Activated CD4-positive, alpha-beta memory T cell treated with anti-CD3 and anti-CD28 coated beads, Interleukin-2, amount 10 ng/mL, durations not matched to agents 7 days and 5 days (primary cell): ENCODE data around the gene HOXA10. TPM values are rescaled to one million over a fixed set of nuclear protein-coding genes. Genes with fewer than 3 reads are reported as not detected.
A peak's percentile ranks its signal among the peaks of the same experiment; 100 is the strongest.

Experiments used
- CTCF ChIA-PET: fragments of 350-600 bp; sonication (Branson Sonifier 250); formaldehyde crosslinking; loops from one replicate; lab custom pipeline; 2021; ENCODE audit warnings: antibody characterized with exemption, inconsistent platforms; lab: Charles Lee
- POLR2A ChIA-PET: fragments of 350-600 bp; sonication (Branson Sonifier 250); formaldehyde crosslinking; loops from one replicate; lab custom pipeline; 2021; ENCODE audit warnings: antibody characterized with exemption; lab: Charles Lee
- DNase-seq: peaks from one replicate; pipeline ENCODE4 v3.0.0-alpha.2; 2020
- H3K27ac Mint-ChIP-seq: one replicate; pipeline ENCODE4 v1.8.0; 2021; ENCODE audit warnings: mild to moderate bottlenecking, mixed read lengths
- H3K27me3 Mint-ChIP-seq: one replicate; pipeline ENCODE4 v1.8.0; 2021; ENCODE audit warnings: mixed read lengths
- H3K36me3 Mint-ChIP-seq: one replicate; pipeline ENCODE4 v1.8.0; 2021; ENCODE audit warnings: low read depth, mixed read lengths
- H3K4me1 Mint-ChIP-seq: one replicate; pipeline ENCODE4 v1.8.0; 2021; ENCODE audit warnings: mixed read lengths
- H3K4me3 Mint-ChIP-seq: one replicate; pipeline ENCODE4 v1.8.0; 2021; ENCODE audit warnings: mild to moderate bottlenecking, mixed read lengths
- H3K9me3 Mint-ChIP-seq: one replicate; pipeline ENCODE4 v1.8.0; 2021; ENCODE audit warnings: mixed read lengths
- total RNA-seq, 2 experiments: library from RNA; stranded (reverse); gene quantifications; one replicate each; pipeline ENCODE4 v1.2.3, GENCODE V29; 2021

HOXA10 gene
- total RNA-seq, 2 experiments from 2014 or later: not detected

- Mint-ChIP-seq H3K27me3 (peaks cover 87% of the 10 kb centered on the region), H3K4me3 (peak overlapping the region; percentile 27), H3K9me3 (no peaks in the 10 kb centered on the region), H3K4me1 (peaks cover 22% of the 10 kb centered on the region), H3K36me3 (peaks cover 3% of the 10 kb centered on the region), H3K27ac (peak overlapping the region; percentile 48)
- no peak for DNase-seq
- ChIA-PET POLR2A (no interaction called here), CTCF (interaction anchor here (1.3 kb wide), 1 partner anchor 39 kb away, joined by 6 read pairs; no protein-coding TSS in a partner anchor)
Measured at GRCh38 chr7:27156916-27157701, 17.0 kb downstream of the HOXA10 start.

- no peaks in the 10 kb centered on the region for H3K9me3 Mint-ChIP-seq
- H3K27ac Mint-ChIP-seq: peak within 1 kb of the TSS; percentile 48
- H3K4me3 Mint-ChIP-seq: peak within 1 kb of the TSS; percentile 54
- DNase-seq: no peak
- ChIA-PET CTCF (no interaction called here), POLR2A (no interaction called here)
- H3K27me3 Mint-ChIP-seq: peaks cover 88% of the 10 kb centered on the region
- H3K4me1 Mint-ChIP-seq: peaks cover 28% of the 10 kb centered on the region
- peaks cover 6% of the 10 kb centered on the region for H3K36me3 Mint-ChIP-seq
Measured at GRCh38 chr7:27156508-27156898, 17.6 kb downstream of the HOXA10 start, which contains the start of gene HOXA7. Gene HOXA7, minus strand, starts transcription at chr7:27156675. Its CDS starts 130 bp downstream, at chr7:27156545.

- ChIA-PET POLR2A (no interaction called here), CTCF (interaction anchor here (0.9 kb wide), 1 partner anchor 40 kb away, joined by 3 read pairs; no protein-coding TSS in a partner anchor)
- no peaks in the 10 kb centered on the region for H3K9me3 Mint-ChIP-seq
- peak overlapping the region; percentile 35 for H3K27ac Mint-ChIP-seq
- H3K36me3 Mint-ChIP-seq: peaks cover 8% of the 10 kb centered on the region
- peak overlapping the region; percentile 54 for H3K4me3 Mint-ChIP-seq
- no peak for DNase-seq
- peaks cover 29% of the 10 kb centered on the region for H3K4me1 Mint-ChIP-seq
- peaks cover 90% of the 10 kb centered on the region for H3K27me3 Mint-ChIP-seq
Measured at GRCh38 chr7:27155816-27156507, 18.2 kb downstream of the HOXA10 start.

GRCh38 chr7:27154901-27155815 lies 19.0 kb downstream of the HOXA10 start:
- peaks cover 93% of the 10 kb centered on the region for H3K27me3 Mint-ChIP-seq
- no peak for DNase-seq
- POLR2A ChIA-PET: no interaction called here
- H3K36me3 Mint-ChIP-seq: peaks cover 8% of the 10 kb centered on the region
- CTCF ChIA-PET: interaction anchor here (0.9 kb wide), 1 partner anchor 41 kb away, joined by 3 read pairs; no protein-coding TSS in a partner anchor
- H3K9me3 Mint-ChIP-seq: no peaks in the 10 kb centered on the region
- H3K4me1 Mint-ChIP-seq: peaks cover 29% of the 10 kb centered on the region
- H3K27ac Mint-ChIP-seq: peak overlapping the region; percentile 7
- peak overlapping the region; percentile 54 for H3K4me3 Mint-ChIP-seq

GRCh38 chr7:27154369-27154768 lies 19.8 kb downstream of the HOXA10 start:
- H3K36me3 Mint-ChIP-seq: peaks cover 8% of the 10 kb centered on the region
- no peaks in the 10 kb centered on the region for H3K9me3 Mint-ChIP-seq
- ChIA-PET POLR2A (no interaction called here), CTCF (no interaction called here)
- H3K4me3 Mint-ChIP-seq: no peak overlapping the region
- no peak overlapping the region for H3K27ac Mint-ChIP-seq
- H3K27me3 Mint-ChIP-seq: peaks cover 92% of the 10 kb centered on the region
- H3K4me1 Mint-ChIP-seq: peaks cover 25% of the 10 kb centered on the region
- no peak for DNase-seq

DNA sequence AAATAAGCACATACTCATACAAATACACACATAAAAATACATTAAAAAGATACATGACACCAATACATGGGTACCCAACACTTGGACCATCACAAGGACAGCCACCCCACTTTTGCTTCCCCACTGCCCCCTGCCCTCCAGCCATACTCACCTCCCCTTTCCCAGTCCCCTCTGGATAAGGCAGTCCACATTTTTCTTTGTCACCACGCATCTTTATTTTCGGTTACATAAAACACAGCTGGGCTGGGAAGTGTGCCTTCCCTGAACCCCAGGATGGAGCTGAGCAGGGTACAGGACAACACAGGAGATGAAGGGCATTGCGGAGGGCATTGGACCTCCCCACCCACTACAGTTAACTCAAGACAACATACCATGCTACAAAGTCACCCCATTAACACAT lies 20.6 kb downstream of the HOXA10 start:
- no peak for DNase-seq
- H3K27me3 Mint-ChIP-seq: peaks cover 90% of the 10 kb centered on the region
- ChIA-PET CTCF (interaction anchor here (0.6 kb wide), 1 partner anchor 472 kb away, joined by 3 read pairs; no protein-coding TSS in a partner anchor), POLR2A (interaction anchor here (1.4 kb wide), 1 partner anchor 13 kb away, joined by 3 read pairs; no protein-coding TSS in a partner anchor)
- H3K27ac Mint-ChIP-seq: no peak overlapping the region
- H3K4me3 Mint-ChIP-seq: no peak overlapping the region
- H3K9me3 Mint-ChIP-seq: no peaks in the 10 kb centered on the region
- peaks cover 24% of the 10 kb centered on the region for H3K4me1 Mint-ChIP-seq
- peaks cover 8% of the 10 kb centered on the region for H3K36me3 Mint-ChIP-seq

- Mint-ChIP-seq H3K4me1 (peaks cover 26% of the 10 kb centered on the region), H3K4me3 (no peak overlapping the region), H3K9me3 (no peaks in the 10 kb centered on the region), H3K36me3 (peaks cover 8% of the 10 kb centered on the region), H3K27ac (no peak overlapping the region), H3K27me3 (peaks cover 90% of the 10 kb centered on the region)
- ChIA-PET POLR2A (interaction anchor here (0.8 to 1.4 kb wide), 2 partner anchors 13 to 62 kb away, joined by 3 read pairs; no protein-coding TSS in a partner anchor), CTCF (interaction anchor here (1.1 kb wide), 1 partner anchor 8 kb away, joined by 5 read pairs; no protein-coding TSS in a partner anchor)
- DNase-seq: no peak
Measured at GRCh38 chr7:27152816-27153442, 21.2 kb downstream of the HOXA10 start.

DNA sequence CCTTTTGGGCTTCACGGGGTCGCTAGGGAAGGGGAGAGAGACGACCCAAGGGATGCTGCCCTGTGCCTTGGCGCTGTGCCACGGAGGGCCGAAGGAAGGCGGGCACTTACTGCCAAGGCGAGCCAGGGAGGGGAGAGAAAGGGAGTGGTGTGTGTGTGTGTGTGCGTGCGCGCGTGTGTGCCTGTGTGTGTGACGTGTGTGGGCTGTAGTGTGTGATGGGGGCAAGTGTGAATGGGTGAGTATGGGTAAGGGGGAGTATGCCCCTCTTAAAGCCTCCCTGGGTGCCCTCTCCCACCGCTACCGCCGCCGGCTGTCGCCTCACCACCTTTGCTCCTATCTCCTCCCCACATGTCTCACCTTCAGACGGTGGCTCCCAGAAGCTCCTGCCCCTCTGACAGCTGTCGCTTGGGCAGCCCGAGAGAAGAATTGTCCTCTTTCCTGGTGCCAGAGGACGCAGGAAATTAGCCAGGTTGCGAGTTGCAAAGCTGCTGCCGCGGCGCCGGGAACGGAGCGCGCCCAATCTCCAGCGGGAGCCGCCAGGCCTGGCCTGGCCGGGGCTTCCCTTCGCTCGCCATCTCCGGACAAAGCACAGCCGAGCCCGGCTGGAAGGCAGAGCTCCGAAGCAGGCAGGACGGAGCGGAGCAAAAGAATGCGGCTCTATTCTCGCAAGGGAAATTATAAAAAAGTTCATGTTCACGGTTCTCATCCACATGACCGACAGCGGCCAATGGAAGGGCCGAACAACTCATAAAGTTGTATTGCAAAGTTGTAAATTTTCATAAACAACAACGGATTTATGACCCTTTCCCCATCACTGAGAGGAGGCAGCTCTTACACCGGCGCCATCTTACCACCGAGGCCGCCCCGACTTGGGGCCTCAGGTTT lies 21.9 kb downstream of the HOXA10 start, which contains the start of gene HOXA3:
HOXA3 (minus strand) TSS at position 653 of the 885 bp plus-strand sequence. CDS start 41,943 bp downstream, outside the sequence.
- Mint-ChIP-seq H3K27me3 (peaks cover 87% of the 10 kb centered on the region), H3K9me3 (no peaks in the 10 kb centered on the region), H3K36me3 (peaks cover 8% of the 10 kb centered on the region), H3K27ac (peak within 1 kb of the TSS; percentile 42), H3K4me1 (peaks cover 23% of the 10 kb centered on the region), H3K4me3 (peak within 1 kb of the TSS; percentile 38)
- no peak for DNase-seq
- POLR2A ChIA-PET: interaction anchor here (0.8 to 1.4 kb wide), 2 partner anchors 14 to 62 kb away, joined by 3 read pairs; no protein-coding TSS in a partner anchor
- CTCF ChIA-PET: interaction anchor here (1.1 kb wide), 1 partner anchor 9 kb away, joined by 5 read pairs; no protein-coding TSS in a partner anchor

- Mint-ChIP-seq H3K36me3 (peaks cover 8% of the 10 kb centered on the region), H3K9me3 (no peaks in the 10 kb centered on the region), H3K27me3 (peaks cover 89% of the 10 kb centered on the region), H3K4me3 (peak overlapping the region; percentile 38), H3K27ac (peak overlapping the region; percentile 42), H3K4me1 (peaks cover 23% of the 10 kb centered on the region)
- ChIA-PET POLR2A (interaction anchor here (1.0 to 2.0 kb wide), 2 partner anchors 10 to 32 kb away, joined by 3 to 7 read pairs; no protein-coding TSS in a partner anchor), CTCF (interaction anchor here (0.6 to 3.1 kb wide), 10 partner anchors 10 to 470 kb away, joined by 3 to 16 read pairs (median 6); no protein-coding TSS in a partner anchor)
- DNase-seq: no peak
Measured at GRCh38 chr7:27151341-27151930, 22.7 kb downstream of the HOXA10 start.

GRCh38 chr7:27150568-27151340 lies 23.4 kb downstream of the HOXA10 start:
- CTCF ChIA-PET: interaction anchor here (0.6 to 3.1 kb wide), 13 partner anchors 9 to 1258 kb away, joined by 3 to 16 read pairs (median 6); no protein-coding TSS in a partner anchor
- peaks cover 8% of the 10 kb centered on the region for H3K36me3 Mint-ChIP-seq
- peak overlapping the region; percentile 42 for H3K27ac Mint-ChIP-seq
- peaks cover 23% of the 10 kb centered on the region for H3K4me1 Mint-ChIP-seq
- peaks cover 89% of the 10 kb centered on the region for H3K27me3 Mint-ChIP-seq
- peak; percentile 63 for DNase-seq
- POLR2A ChIA-PET: interaction anchor here (1.0 to 2.0 kb wide), 2 partner anchors 10 to 33 kb away, joined by 3 to 7 read pairs; no protein-coding TSS in a partner anchor
- peak overlapping the region; percentile 38 for H3K4me3 Mint-ChIP-seq
- H3K9me3 Mint-ChIP-seq: no peaks in the 10 kb centered on the region
